Measurements from ENCODE around the gene IQCH. TPM values are rescaled to one million over a fixed set of nuclear protein-coding genes. Genes with fewer than 3 reads are reported as not detected.
A peak's percentile ranks its signal among the peaks of the same experiment; 100 is the strongest.

IQCH gene
- total and polyA plus RNA-seq, 2 of the 4 experiments (the other 2 are of a cell fraction) = 0.60 to 2.5 TPM

- POLR2A ChIA-PET (ENCODE audit: unreplicated experiment) = interaction anchor here (0.5 kb wide), 1 partner anchor 771 kb away, joined by 4 read pairs; no protein-coding TSS in a partner anchor
- intact Hi-C loops (cut with micrococcal nuclease) (loop anchor here (1.0 to 10.0 kb wide), 3 partner anchors 236 to 531 kb away; partner anchors contain the start of gene SMAD3), dilution Hi-C loops (cut with HindIII; ENCODE audit: low sequenced_read_pairs, unreplicated experiment) (no loop called here), in situ Hi-C loops (cut with MboI; ENCODE audit: low sequenced_read_pairs) (loop anchor here (5.0 kb wide), 1 partner anchor 356 kb away; no protein-coding TSS in a partner anchor)
- 0 out of 2 replicates have a peak, but pooled peaks have one; percentile 32 for ATAC-seq (ENCODE audit: low read depth)
- no TSS peak for BruUV-seq (replicated peaks)
- Histone ChIP-seq H3K79me1 (ENCODE audit: low read depth in 1 of 2, low read length in 2 of 2) (no peaks in the 10 kb centered on the region; a peak in 1 of 4 replicates), H3K36me3 (ENCODE audit: control insufficient read depth, insufficient read depth, low read length) (no peaks in the 10 kb centered on the region), H3K9me1 (ENCODE audit: insufficient read depth, low read length) (peaks cover 2% of the 10 kb centered on the region; the same call in 1 of the 2 replicates), H3K27ac (ENCODE audit: insufficient read depth, low read length) (no peak overlapping the region), H2BK120ac (ENCODE audit: low read depth, low read length) (0 out of 2 replicates have a peak overlapping the region, but pooled peaks have one; percentile 69), H3K4me1 (ENCODE audit: control insufficient read depth, insufficient read depth, low read length) (peaks cover 2% of the 10 kb centered on the region; the same call in 1 of the 2 replicates), H2AK5ac (ENCODE audit: low read depth, low read length) (peak overlapping the region; percentile 60; the same call in 1 of the 2 replicates), H2BK20ac (ENCODE audit: low read depth, low read length) (peak overlapping the region; percentile 72; the same call in 1 of the 2 replicates), H3K9me3 (ENCODE audit: control insufficient read depth, insufficient read depth, low read length) (no peaks in the 10 kb centered on the region), H2AK9ac (replicated peaks; ENCODE audit: low read depth, low read length, poor library complexity) (no peak overlapping the region), H3K4me2 (ENCODE audit: low read depth, low read length) (no peak overlapping the region), H2AFZ (replicated peaks; ENCODE audit: low read length, poor library complexity) (no peak overlapping the region), H3K23ac (ENCODE audit: low read depth, low read length) (no peak overlapping the region), H3K56ac (ENCODE audit: extremely low read depth, insufficient read depth, low read length) (no peak overlapping the region), H4K91ac (ENCODE audit: insufficient read depth, low read depth, low read length) (no peak overlapping the region), H3K4ac (ENCODE audit: low read depth, low read length) (peak overlapping the region; percentile 80; the same call in 1 of the 2 replicates), H3K18ac (ENCODE audit: low read depth, low read length) (no peak overlapping the region), H4K20me1 (ENCODE audit: insufficient read depth, low read length) (no peaks in the 10 kb centered on the region), H2BK5ac (ENCODE audit: low read depth, low read length, poor library complexity, severe bottlenecking) (no peak overlapping the region), H3K4me3 (ENCODE audit: insufficient read depth, low read depth, low read length) (no peak overlapping the region), H3K9ac (ENCODE audit: low read depth, low read length) (no peak overlapping the region), H2BK15ac (ENCODE audit: low read depth, low read length) (no peak overlapping the region; the same call in 2 of the 3 replicates), H3K14ac (replicated peaks; ENCODE audit: low read depth, low read length) (no peak overlapping the region), H3K27me3 (ENCODE audit: control insufficient read depth, insufficient read depth, low read length) (no peaks in the 10 kb centered on the region), H4K5ac (ENCODE audit: low read depth, low read length) (no peak overlapping the region), H4K8ac (ENCODE audit: low read depth in 2 of 2, low read length in 2 of 2) (no peak overlapping the region)
- CTCF ChIA-PET = interaction anchor here (0.7 to 1.7 kb wide), 2 partner anchors 76 to 357 kb away, joined by 3 to 9 read pairs; no protein-coding TSS in a partner anchor
- TF ChIP-seq RCOR1 (IDR thresholded peaks at IDR 0.05; ENCODE audit: insufficient replicate concordance, low read length) = no peak
- peak; percentile 62 for TF ChIP-seq SMC3 (IDR thresholded peaks at IDR 0.05; ENCODE audit: low read depth, low read length)
- no peak for TF ChIP-seq ELK1 (IDR thresholded peaks at IDR 0.05; ENCODE audit: borderline replicate concordance, low read depth, low read length)
- peak; percentile 59 for TF ChIP-seq CTCF (conservative IDR thresholded peaks at IDR 0.05; ENCODE audit: low read depth, low read length)
- TF ChIP-seq MAZ (IDR thresholded peaks at IDR 0.05; ENCODE audit: borderline replicate concordance, low read depth, low read length) = no peak
- peak; percentile 71 for TF ChIP-seq RAD21 (IDR thresholded peaks at IDR 0.05; ENCODE audit: low read length)
- TF ChIP-seq MAFK (IDR thresholded peaks at IDR 0.05; ENCODE audit: low read depth, low read length) = no peak
- no CpG with 5 or more reads among the region's 4 CpGs for WGBS, 2 experiments (ENCODE audit: extremely low coverage in 2 of 2, insufficient read length in 1 of 2)
- peak; percentile 55 for DNase-seq
Observed at GRCh38 chr15:67303490-67304363, 49.1 kb downstream of the IQCH start.
